ENCODE data around the gene CMPK1. TPM values are rescaled to one million over a fixed set of nuclear protein-coding genes. Genes with fewer than 3 reads are reported as not detected.
"Not testable (repeated sequence)": the region's sequence is repeated elsewhere in the genome, so short reads cannot be mapped to it uniquely, and the experiment has no call there.

The CMPK1 gene
- total RNA-seq, 1 experiment from 2014 or later, result 36.3 TPM

DNA sequence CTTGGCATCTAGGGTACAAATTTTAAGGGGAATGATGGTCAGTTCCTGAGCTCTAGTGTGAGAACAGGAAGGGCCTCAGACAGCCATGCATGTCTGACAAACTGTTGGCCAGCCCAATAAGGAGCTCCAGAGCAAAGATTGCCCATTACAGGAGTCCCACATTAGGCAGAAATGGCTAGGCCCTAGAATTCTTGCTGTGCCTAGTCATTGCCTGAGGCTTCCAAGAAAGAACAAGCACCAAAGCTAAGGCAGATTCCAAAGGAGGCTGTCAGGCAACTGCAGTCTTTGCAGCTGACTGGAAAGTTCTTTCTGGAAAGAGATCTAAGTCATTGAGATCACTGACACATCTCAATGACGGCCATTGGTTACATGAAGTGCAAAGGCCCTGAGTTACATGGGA is 15.7 kb upstream of the CMPK1 start:
- ATAC-seq (no peak), DNase-seq (ENCODE audit: low spot score) (no peak)
- Mint-ChIP-seq H3K36me3 (peaks cover 8% of the 10 kb centered on the region), H3K9me3 (no peaks in the 10 kb centered on the region), H3K4me3 (no peak overlapping the region), H3K27me3 (ENCODE audit: low read depth) (peaks cover 3% of the 10 kb centered on the region; the same call in 1 of the 2 replicates), H3K27ac (peak overlapping the region; percentile 68; the same call in 1 of the 2 replicates), H3K4me1 (peaks cover 5% of the 10 kb centered on the region)
- POLR2A ChIA-PET, result no interaction called here
- CTCF ChIA-PET, result interaction anchor here (1.2 to 2.2 kb wide), 4 partner anchors 16 to 125 kb away, joined by 3 to 11 read pairs (median 7); partner anchors contain the start of gene CMPK1
- TF ChIP-seq, protein P1, sequence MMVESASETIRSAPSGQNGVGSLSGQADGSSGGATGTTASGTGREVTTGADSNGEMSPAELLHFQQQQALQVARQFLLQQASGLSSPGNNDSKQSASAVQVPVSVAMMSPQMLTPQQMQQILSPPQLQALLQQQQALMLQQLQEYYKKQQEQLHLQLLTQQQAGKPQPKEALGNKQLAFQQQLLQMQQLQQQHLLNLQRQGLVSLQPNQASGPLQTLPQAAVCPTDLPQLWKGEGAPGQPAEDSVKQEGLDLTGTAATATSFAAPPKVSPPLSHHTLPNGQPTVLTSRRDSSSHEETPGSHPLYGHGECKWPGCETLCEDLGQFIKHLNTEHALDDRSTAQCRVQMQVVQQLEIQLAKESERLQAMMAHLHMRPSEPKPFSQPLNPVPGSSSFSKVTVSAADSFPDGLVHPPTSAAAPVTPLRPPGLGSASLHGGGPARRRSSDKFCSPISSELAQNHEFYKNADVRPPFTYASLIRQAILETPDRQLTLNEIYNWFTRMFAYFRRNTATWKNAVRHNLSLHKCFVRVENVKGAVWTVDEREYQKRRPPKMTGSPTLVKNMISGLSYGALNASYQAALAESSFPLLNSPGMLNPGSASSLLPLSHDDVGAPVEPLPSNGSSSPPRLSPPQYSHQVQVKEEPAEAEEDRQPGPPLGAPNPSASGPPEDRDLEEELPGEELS (CRISPR knock-in tag; IDR thresholded peaks at IDR 0.05), result no peak
- TF ChIP-seq ARID4B (CRISPR knock-in tag; IDR thresholded peaks at IDR 0.05; ENCODE audit: borderline replicate concordance), result no peak
- no peak for TF ChIP-seq SP1 (CRISPR knock-in tag; conservative IDR thresholded peaks at IDR 0.05)
- no peak for TF ChIP-seq ZBTB43 (CRISPR knock-in tag; IDR thresholded peaks at IDR 0.05)
- no peak for TF ChIP-seq TEAD1 (CRISPR knock-in tag; IDR thresholded peaks at IDR 0.05)
- TF ChIP-seq ERG (CRISPR knock-in tag; IDR thresholded peaks at IDR 0.05), result no peak
- TF ChIP-seq ZNF219 (CRISPR knock-in tag; IDR thresholded peaks at IDR 0.05; ENCODE audit: borderline replicate concordance), result no peak
- no peak for TF ChIP-seq EMX1 (CRISPR knock-in tag; IDR thresholded peaks at IDR 0.05)
- no peak for TF ChIP-seq SOX15 (CRISPR knock-in tag; IDR thresholded peaks at IDR 0.05)
- TF ChIP-seq ZNF423 (CRISPR knock-in tag; IDR thresholded peaks at IDR 0.05), result no peak
- TF ChIP-seq, protein P2, sequence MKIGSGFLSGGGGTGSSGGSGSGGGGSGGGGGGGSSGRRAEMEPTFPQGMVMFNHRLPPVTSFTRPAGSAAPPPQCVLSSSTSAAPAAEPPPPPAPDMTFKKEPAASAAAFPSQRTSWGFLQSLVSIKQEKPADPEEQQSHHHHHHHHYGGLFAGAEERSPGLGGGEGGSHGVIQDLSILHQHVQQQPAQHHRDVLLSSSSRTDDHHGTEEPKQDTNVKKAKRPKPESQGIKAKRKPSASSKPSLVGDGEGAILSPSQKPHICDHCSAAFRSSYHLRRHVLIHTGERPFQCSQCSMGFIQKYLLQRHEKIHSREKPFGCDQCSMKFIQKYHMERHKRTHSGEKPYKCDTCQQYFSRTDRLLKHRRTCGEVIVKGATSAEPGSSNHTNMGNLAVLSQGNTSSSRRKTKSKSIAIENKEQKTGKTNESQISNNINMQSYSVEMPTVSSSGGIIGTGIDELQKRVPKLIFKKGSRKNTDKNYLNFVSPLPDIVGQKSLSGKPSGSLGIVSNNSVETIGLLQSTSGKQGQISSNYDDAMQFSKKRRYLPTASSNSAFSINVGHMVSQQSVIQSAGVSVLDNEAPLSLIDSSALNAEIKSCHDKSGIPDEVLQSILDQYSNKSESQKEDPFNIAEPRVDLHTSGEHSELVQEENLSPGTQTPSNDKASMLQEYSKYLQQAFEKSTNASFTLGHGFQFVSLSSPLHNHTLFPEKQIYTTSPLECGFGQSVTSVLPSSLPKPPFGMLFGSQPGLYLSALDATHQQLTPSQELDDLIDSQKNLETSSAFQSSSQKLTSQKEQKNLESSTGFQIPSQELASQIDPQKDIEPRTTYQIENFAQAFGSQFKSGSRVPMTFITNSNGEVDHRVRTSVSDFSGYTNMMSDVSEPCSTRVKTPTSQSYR (CRISPR knock-in tag; IDR thresholded peaks at IDR 0.05), result no peak
- TF ChIP-seq ZNF263 (CRISPR knock-in tag; IDR thresholded peaks at IDR 0.05; ENCODE audit: low read depth), result no peak
- no peak for TF ChIP-seq ETV6 (CRISPR knock-in tag; IDR thresholded peaks at IDR 0.05)

DNA sequence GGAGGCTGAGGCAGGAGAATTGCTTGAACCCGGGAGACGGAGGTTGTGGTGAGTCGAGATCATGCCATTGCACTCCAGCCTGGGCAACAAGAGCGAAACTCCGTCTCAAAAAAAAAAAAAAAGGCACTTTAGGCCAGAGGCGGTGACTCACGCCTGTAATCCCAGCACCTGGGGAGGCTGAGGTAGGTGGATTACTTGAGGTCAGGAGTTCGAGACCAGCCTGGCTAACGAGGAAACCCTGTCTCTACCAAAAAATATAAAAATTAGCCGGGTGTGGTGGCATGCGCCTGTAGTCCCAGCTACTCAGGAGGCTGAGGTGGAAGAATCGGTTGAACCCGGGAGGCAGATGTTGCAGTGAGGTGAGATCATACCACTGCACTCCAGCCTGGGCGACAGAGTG is 13.6 kb upstream of the CMPK1 start:
- DNase-seq (ENCODE audit: low spot score); H3K4me1 Mint-ChIP-seq; ATAC-seq; POLR2A ChIA-PET; H3K27ac Mint-ChIP-seq; H3K27me3 Mint-ChIP-seq (ENCODE audit: low read depth); H3K9me3 Mint-ChIP-seq; H3K4me3 Mint-ChIP-seq; H3K36me3 Mint-ChIP-seq; CTCF ChIA-PET: not testable (repeated sequence)

All from WTC11 (cell line).